HepG2 (cell line): ENCODE measurements around the gene ERLIN1. TPM values are rescaled to one million over a fixed set of nuclear protein-coding genes. Genes with fewer than 3 reads are reported as not detected.

Experiments used
- CC2D1A ChIP-seq: sonication (generic); formaldehyde crosslinking; IDR thresholded peaks from 2 replicates; pipeline ENCODE4 v1.8.1; 2023; ENCODE audit warnings: mild to moderate bottlenecking, missing genetic modification reagents
- HMG20A ChIP-seq: IDR thresholded peaks from 2 replicates; pipeline ENCODE4 v1.6.1; 2016; ENCODE audit warnings: borderline replicate concordance
- KMT2A ChIP-seq: sonication (generic); formaldehyde crosslinking; IDR thresholded peaks from 2 replicates; pipeline ENCODE4 v1.4.0; 2020; ENCODE audit warnings: missing genetic modification reagents
- MXD3 ChIP-seq: IDR thresholded peaks from 2 replicates; pipeline ENCODE4 v1.6.1; 2016; ENCODE audit warnings: mild to moderate bottlenecking, missing biosample characterization, missing genetic modification reagents
- NFYC ChIP-seq: IDR thresholded peaks from 2 replicates; pipeline ENCODE4 v1.6.1; 2016; ENCODE audit warnings: missing genetic modification reagents, missing compliant biosample characterization
- NONO ChIP-seq, 2 experiments: fragments of 450-650 bp in 1 of 2; sonication (generic) in 1 of 2; formaldehyde crosslinking in 1 of 2; IDR thresholded peaks in 1 of 2; conservative IDR thresholded peaks in 1 of 2; 2 replicates each; pipeline versions ENCODE4 v1.6.1 to v1.8.0; 2017 to 2022; ENCODE audit warnings: mild to moderate bottlenecking in 1 of 2, missing genetic modification reagents in 1 of 2, moderate library complexity in 1 of 2
- PRMT3 ChIP-seq: sonication (generic); formaldehyde crosslinking; IDR thresholded peaks from 2 replicates; pipeline ENCODE4 v1.8.1; 2022; ENCODE audit warnings: low read depth, mild to moderate bottlenecking, moderate library complexity, missing genetic modification reagents, borderline replicate concordance
- REXO4 ChIP-seq: sonication (generic); formaldehyde crosslinking; IDR thresholded peaks from 2 replicates; pipeline ENCODE4 v1.8.0; 2022; ENCODE audit warnings: missing genetic modification reagents, mild to moderate bottlenecking, borderline replicate concordance
- SMARCE1 ChIP-seq: fragments of 450-650 bp; IDR thresholded peaks from 2 replicates; pipeline ENCODE4 v1.6.1; 2017; ENCODE audit warnings: borderline replicate concordance
- SUZ12 ChIP-seq: fragments of 150-350 bp; IDR thresholded peaks from 2 replicates; pipeline ENCODE4 v1.6.1; 2014; ENCODE audit warnings: low read depth, low read length
- THRA ChIP-seq: sonication (generic); formaldehyde crosslinking; IDR thresholded peaks from 2 replicates; pipeline ENCODE4 v1.4.0; 2020; ENCODE audit warnings: missing genetic modification reagents, borderline replicate concordance
- ZBTB40 ChIP-seq, 2 experiments: fragments of 450-650 bp in 1 of 2; sonication (generic) in 1 of 2; formaldehyde crosslinking in 1 of 2; IDR thresholded peaks; 2 replicates each; pipeline versions ENCODE4 v1.6.1 to v1.8.0; 2016 to 2022; ENCODE audit warnings: antibody characterized with exemption in 1 of 2, mild to moderate bottlenecking in 1 of 2, missing genetic modification reagents in 1 of 2
- ZFYVE20 ChIP-seq: sonication (generic); formaldehyde crosslinking; IDR thresholded peaks from 2 replicates; pipeline ENCODE4 v1.8.0; 2023; ENCODE audit warnings: low read depth, mild to moderate bottlenecking, moderate library complexity, missing genetic modification reagents, borderline replicate concordance
- ZNF138 ChIP-seq: sonication (generic); formaldehyde crosslinking; IDR thresholded peaks from 2 replicates; pipeline ENCODE4 v1.5.0; 2020; ENCODE audit warnings: mild to moderate bottlenecking, low read depth, missing genetic modification reagents
- ZNF143 ChIP-seq: sonication (generic); formaldehyde crosslinking; IDR thresholded peaks from 2 replicates; pipeline ENCODE4 v1.4.0; 2020; ENCODE audit warnings: missing genetic modification reagents
- ZNF605 ChIP-seq: sonication (generic); formaldehyde crosslinking; IDR thresholded peaks from 2 replicates; pipeline ENCODE4 v1.8.0; 2022; ENCODE audit warnings: mild to moderate bottlenecking, missing genetic modification reagents
- ZNF75D ChIP-seq: sonication (generic); formaldehyde crosslinking; IDR thresholded peaks from 2 replicates; pipeline ENCODE4 v1.8.1; 2023; ENCODE audit warnings: missing genetic modification reagents, mild to moderate bottlenecking, borderline replicate concordance
- polyA plus RNA-seq, 8 experiments: library from polyadenylated mRNA; depleted of rRNA in 3 of 8; stranded (reverse) in 7 of 8; unstranded in 1 of 8; fragments of >200 nt; fragmentation: Illumina TruSeq in 4 of 8; extraction: Trizol in 4 of 8; gene quantifications; 2 replicates each; pipeline versions ENCODE4 v1.2.1 to v1.2.3, GENCODE V29; 2011 to 2016; ENCODE audit warnings: low read depth in 4 of 8, missing spikeins in 1 of 8, mixed read lengths in 1 of 8; ENCODE audit not compliant: insufficient read depth in 1 of 8
- total RNA-seq, 5 experiments: library from RNA; depleted of rRNA; stranded (reverse); fragments of >200 nt; fragmentation: Illumina TruSeq; extraction: Trizol; gene quantifications; 2 replicates each; pipeline ENCODE4 v1.2.3, GENCODE V29; 2016; ENCODE audit warnings: low read depth in 1 of 5
- TF ChIP-seq, protein P1 (sequence below): sonication (generic); formaldehyde crosslinking; IDR thresholded peaks from 2 replicates; pipeline ENCODE4 v1.4.0; 2020; ENCODE audit warnings: missing genetic modification reagents, mild to moderate bottlenecking, borderline replicate concordance

Gene ERLIN1
- total and polyA plus RNA-seq, 2 of the 13 experiments (the other 11 are each of a cell fraction or from before 2014, with no cell fraction given), result 56.8 to 69.3 TPM

DNA sequence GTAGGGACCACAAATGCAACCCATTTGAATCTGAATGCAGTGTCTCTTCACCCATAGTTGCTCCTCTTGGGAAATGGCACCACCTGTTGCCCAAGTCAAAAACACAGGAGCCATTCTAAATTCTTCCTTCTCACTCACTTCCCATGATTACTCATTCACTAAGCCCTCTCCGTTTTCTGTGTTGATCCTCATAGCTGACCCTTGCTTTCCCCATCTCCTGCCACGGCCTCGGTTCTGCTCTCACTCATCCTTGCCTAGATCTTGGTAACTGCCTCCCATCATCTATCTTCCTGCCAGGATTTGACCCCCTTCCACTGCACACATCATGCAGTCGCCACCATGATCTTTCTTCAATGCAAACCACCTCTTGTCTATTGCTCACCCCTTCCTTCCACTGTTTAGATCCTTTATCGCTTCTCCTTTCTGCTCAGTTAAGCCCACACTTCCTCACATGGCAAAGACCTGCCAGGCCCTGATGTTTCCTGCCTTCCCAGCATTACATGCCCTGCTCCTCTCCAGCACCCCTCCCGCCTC lies 85.1 kb downstream of the ERLIN1 start (continued):
- TF ChIP-seq, protein P1, sequence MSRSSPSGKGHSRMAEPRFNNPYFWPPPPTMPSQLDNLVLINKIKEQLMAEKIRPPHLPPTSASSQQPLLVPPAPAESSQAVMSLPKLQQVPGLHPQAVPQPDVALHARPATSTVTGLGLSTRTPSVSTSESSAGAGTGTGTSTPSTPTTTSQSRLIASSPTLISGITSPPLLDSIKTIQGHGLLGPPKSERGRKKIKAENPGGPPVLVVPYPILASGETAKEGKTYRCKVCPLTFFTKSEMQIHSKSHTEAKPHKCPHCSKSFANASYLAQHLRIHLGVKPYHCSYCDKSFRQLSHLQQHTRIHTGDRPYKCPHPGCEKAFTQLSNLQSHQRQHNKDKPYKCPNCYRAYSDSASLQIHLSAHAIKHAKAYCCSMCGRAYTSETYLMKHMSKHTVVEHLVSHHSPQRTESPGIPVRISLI, result no peak
- no peak for TF ChIP-seq ZNF138 (CRISPR knock-in tag)
- TF ChIP-seq ZBTB40 (IDR thresholded peaks at IDR 0.05), result no peak
- TF ChIP-seq ZBTB40 (CRISPR knock-in tag; IDR thresholded peaks at IDR 0.05), result no peak
- TF ChIP-seq ZNF75D (CRISPR knock-in tag), result no peak
- no peak for TF ChIP-seq THRA
- TF ChIP-seq HMG20A, result no peak
- no peak for TF ChIP-seq NFYC
- peak; percentile 41; the same call in 1 of the 2 replicates for TF ChIP-seq ZNF143
- no peak for TF ChIP-seq REXO4 (CRISPR knock-in tag)
- TF ChIP-seq NONO (IDR thresholded peaks at IDR 0.05), result no peak
- TF ChIP-seq NONO (CRISPR knock-in tag; conservative IDR thresholded peaks at IDR 0.05), result 0 out of 2 replicates have a peak, but pooled peaks have one; percentile 30
- no peak for TF ChIP-seq KMT2A (CRISPR knock-in tag)
- no peak for TF ChIP-seq CC2D1A (CRISPR knock-in tag)
- TF ChIP-seq MXD3 (CRISPR knock-in tag), result no peak
- TF ChIP-seq ZFYVE20 (CRISPR knock-in tag), result no peak
- no peak for TF ChIP-seq SMARCE1
- TF ChIP-seq ZNF605 (CRISPR knock-in tag), result 0 out of 2 replicates have a peak, but pooled peaks have one; percentile 49
- no peak for TF ChIP-seq PRMT3 (CRISPR knock-in tag)
- TF ChIP-seq SUZ12, result no peak
